Measurements from ENCODE around the gene COMMD1. TPM values are rescaled to one million over a fixed set of nuclear protein-coding genes. Genes with fewer than 3 reads are reported as not detected.

The COMMD1 gene
- total RNA-seq, 5 donors from 2014 or later (not counting 1 experiment from before 2014, with no cell fraction given), result 18.2 to 23.8 (median 19.6) TPM

- Histone ChIP-seq H3K4me1 (ENCODE audit: control insufficient read depth in 1 of 2, extremely low read depth in 1 of 2, insufficient read depth in 2 of 2, low read length in 2 of 2) (no peaks in the 10 kb centered on the region), H3K36me3 (ENCODE audit: control insufficient read depth in 2 of 2, extremely low read depth in 1 of 2, insufficient read depth in 1 of 2, low read length in 1 of 2) (no peaks in the 10 kb centered on the region), H3K9me3 (no peaks in the 10 kb centered on the region), H3K27ac (ENCODE audit: low read length) (no peak overlapping the region), H3K4me3 (ENCODE audit: control insufficient read depth in 1 of 2, extremely low read depth in 1 of 2, low read length in 1 of 2) (no peak overlapping the region), H3K27me3 (replicated peaks in 1 of 2; ENCODE audit: control insufficient read depth in 2 of 2, extremely low read depth in 1 of 2, insufficient read depth in 2 of 2, low read length in 1 of 2) (no peaks in the 10 kb centered on the region)
- CTCF ChIA-PET, result no interaction called here
- peaks cover 15% of the 10 kb centered on the region for H3K36me3 Mint-ChIP-seq
- H3K27ac Mint-ChIP-seq, result no peak overlapping the region
- DNase-seq (no peak), ATAC-seq (replicated peaks in 1 of 4) (no peak)
- WGBS (ENCODE audit: insufficient coverage), result 100% methylated on average over 2 of the region's 6 CpGs
- POLR2A ChIA-PET, result no interaction called here
- no peak overlapping the region for H3K4me3 Mint-ChIP-seq
- no peaks in the 10 kb centered on the region for H3K27me3 Mint-ChIP-seq
- peaks cover 6 to 19% (median 6%) of the 10 kb centered on the region in 3 donors for H3K4me1 Mint-ChIP-seq
- no peaks in the 10 kb centered on the region for H3K9me3 Mint-ChIP-seq
Measured at GRCh38 chr2:61988462-61989366, 83.2 kb downstream of the COMMD1 start.

GRCh38 chr2:61993422-61994024 lies 88.0 kb downstream of the COMMD1 start:
- Histone ChIP-seq H3K4me3 (ENCODE audit: control insufficient read depth in 1 of 2, extremely low read depth in 1 of 2, low read length in 1 of 2) (no peak overlapping the region), H3K36me3 (ENCODE audit: control insufficient read depth in 2 of 2, extremely low read depth in 1 of 2, insufficient read depth in 1 of 2, low read length in 1 of 2) (no peaks in the 10 kb centered on the region), H3K27ac (ENCODE audit: low read length) (no peak overlapping the region), H3K9me3 (no peaks in the 10 kb centered on the region), H3K4me1 (ENCODE audit: control insufficient read depth in 1 of 2, extremely low read depth in 1 of 2, insufficient read depth in 2 of 2, low read length in 2 of 2) (no peaks in the 10 kb centered on the region), H3K27me3 (replicated peaks in 1 of 2; ENCODE audit: control insufficient read depth in 2 of 2, extremely low read depth in 1 of 2, insufficient read depth in 2 of 2, low read length in 1 of 2) (no peaks in the 10 kb centered on the region)
- Mint-ChIP-seq H3K9me3 (no peaks in the 10 kb centered on the region), H3K27ac (no peak overlapping the region), H3K4me3 (no peak overlapping the region), H3K36me3 (peaks cover 6% of the 10 kb centered on the region), H3K27me3 (no peaks in the 10 kb centered on the region), H3K4me1 (peaks cover 2 to 13% (median 4%) of the 10 kb centered on the region in 3 donors)
- ATAC-seq (replicated peaks in 1 of 4) (no peak), DNase-seq (peak in 9 of 35 experiments; percentile 1 to 57 (median 6))
- POLR2A ChIA-PET, result no interaction called here
- CTCF ChIA-PET, result interaction anchor here (0.6 to 1.8 kb wide), 11 partner anchors 8 to 1865 kb away, joined by 3 to 10 read pairs (median 4); no protein-coding TSS in a partner anchor
- 100% methylated on average over 1 of the region's 3 CpGs for WGBS (ENCODE audit: insufficient coverage)

DNA sequence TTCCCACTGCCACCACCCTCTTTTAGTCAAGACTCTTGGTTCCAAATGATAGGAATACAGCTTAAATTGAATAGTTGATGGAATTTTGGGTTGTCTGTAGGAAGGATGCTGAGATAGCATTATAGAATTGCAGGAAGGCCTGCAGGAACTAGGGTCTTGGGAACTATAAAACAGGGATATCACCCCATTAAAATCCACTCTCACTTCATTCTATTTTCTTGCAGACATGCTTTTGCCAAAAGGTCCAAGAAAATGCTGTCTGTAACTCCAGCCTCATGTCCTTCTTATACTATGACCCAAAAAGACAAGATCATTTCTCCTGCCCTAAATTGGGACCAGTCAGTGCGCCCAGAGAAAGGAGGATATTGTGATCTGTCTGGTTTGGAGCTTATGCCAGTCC lies 89.1 kb downstream of the COMMD1 start:
- Histone ChIP-seq H3K27me3 (replicated peaks in 1 of 2; ENCODE audit: control insufficient read depth in 2 of 2, extremely low read depth in 1 of 2, insufficient read depth in 2 of 2, low read length in 1 of 2) (no peaks in the 10 kb centered on the region), H3K4me3 (ENCODE audit: control insufficient read depth in 1 of 2, extremely low read depth in 1 of 2, low read length in 1 of 2) (no peak overlapping the region), H3K9me3 (no peaks in the 10 kb centered on the region), H3K27ac (ENCODE audit: low read length) (no peak overlapping the region), H3K36me3 (ENCODE audit: control insufficient read depth in 2 of 2, extremely low read depth in 1 of 2, insufficient read depth in 1 of 2, low read length in 1 of 2) (no peaks in the 10 kb centered on the region), H3K4me1 (ENCODE audit: control insufficient read depth in 1 of 2, extremely low read depth in 1 of 2, insufficient read depth in 2 of 2, low read length in 2 of 2) (no peaks in the 10 kb centered on the region)
- Mint-ChIP-seq H3K4me1 (peaks cover 2 to 8% (median 4%) of the 10 kb centered on the region in 3 donors), H3K36me3 (no peaks in the 10 kb centered on the region), H3K9me3 (no peaks in the 10 kb centered on the region), H3K27me3 (no peaks in the 10 kb centered on the region), H3K4me3 (no peak overlapping the region), H3K27ac (no peak overlapping the region)
- ATAC-seq (replicated peaks in 1 of 4), result no peak
- no peak for DNase-seq
- WGBS (ENCODE audit: insufficient coverage), result no CpG with 5 or more reads among the region's 1 CpG
- POLR2A ChIA-PET, result no interaction called here
- CTCF ChIA-PET, result interaction anchor here (0.9 to 1.8 kb wide), 5 partner anchors 16 to 781 kb away, joined by 3 to 10 read pairs (median 5); no protein-coding TSS in a partner anchor

DNA sequence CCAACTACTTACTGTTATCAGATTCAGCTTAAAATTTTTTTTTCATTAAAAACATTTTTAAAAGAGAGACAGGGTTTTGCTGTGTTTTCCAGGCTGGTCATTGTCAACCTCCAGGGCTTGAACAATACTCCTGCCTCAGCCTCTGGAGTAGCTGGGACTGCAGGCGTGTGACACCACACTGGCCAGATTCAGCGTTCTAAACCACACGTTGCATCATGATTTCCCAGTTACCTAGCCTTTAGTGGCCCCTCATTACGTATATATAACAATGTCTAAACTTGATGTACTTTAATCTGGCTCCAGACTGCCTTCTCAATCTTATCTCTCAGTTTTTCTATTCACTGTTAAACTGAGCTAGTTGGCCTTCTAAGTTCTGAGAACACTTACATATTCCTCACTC lies 89.6 kb downstream of the COMMD1 start:
- H3K27ac Mint-ChIP-seq, result no peak overlapping the region
- H3K9me3 Mint-ChIP-seq, result no peaks in the 10 kb centered on the region
- POLR2A ChIA-PET, result no interaction called here

GRCh38 chr2:61995515-61995914 lies 90.0 kb downstream of the COMMD1 start:
- ChIA-PET CTCF (interaction anchor here (0.7 to 1.5 kb wide), 4 partner anchors 8 to 415 kb away, joined by 3 to 6 read pairs (median 3); no protein-coding TSS in a partner anchor), POLR2A (no interaction called here)
- Histone ChIP-seq H3K4me3 (ENCODE audit: control insufficient read depth in 1 of 2, extremely low read depth in 1 of 2, low read length in 1 of 2) (no peak overlapping the region), H3K27ac (ENCODE audit: low read length) (no peak overlapping the region), H3K4me1 (ENCODE audit: control insufficient read depth in 1 of 2, extremely low read depth in 1 of 2, insufficient read depth in 2 of 2, low read length in 2 of 2) (no peaks in the 10 kb centered on the region), H3K27me3 (replicated peaks in 1 of 2; ENCODE audit: control insufficient read depth in 2 of 2, extremely low read depth in 1 of 2, insufficient read depth in 2 of 2, low read length in 1 of 2) (no peaks in the 10 kb centered on the region), H3K9me3 (no peaks in the 10 kb centered on the region), H3K36me3 (ENCODE audit: control insufficient read depth in 2 of 2, extremely low read depth in 1 of 2, insufficient read depth in 1 of 2, low read length in 1 of 2) (peaks cover 0 to under 1% of the 10 kb centered on the region in 2 donors)
- Mint-ChIP-seq H3K36me3 (no peaks in the 10 kb centered on the region), H3K27ac (no peak overlapping the region), H3K4me1 (peaks cover 2 to 8% (median 4%) of the 10 kb centered on the region in 3 donors), H3K4me3 (no peak overlapping the region), H3K27me3 (no peaks in the 10 kb centered on the region), H3K9me3 (no peaks in the 10 kb centered on the region)
- WGBS (ENCODE audit: insufficient coverage), result 55% methylated on average over 1 of the region's 2 CpGs
- DNase-seq (no peak), ATAC-seq (replicated peaks in 1 of 4) (no peak)

More for the DNA sequence above, 89.6 kb downstream of the COMMD1 start:
- Mint-ChIP-seq H3K4me1 (peaks cover 2 to 8% (median 4%) of the 10 kb centered on the region in 3 donors), H3K36me3 (no peaks in the 10 kb centered on the region), H3K27me3 (no peaks in the 10 kb centered on the region), H3K4me3 (no peak overlapping the region)
- no peaks in the 10 kb centered on the region for H3K4me1 ChIP-seq (ENCODE audit: control insufficient read depth in 1 of 2, extremely low read depth in 1 of 2, insufficient read depth in 2 of 2, low read length in 2 of 2)
- ATAC-seq (replicated peaks in 1 of 4) (no peak), DNase-seq (no peak)
- H3K27me3 ChIP-seq (replicated peaks in 1 of 2; ENCODE audit: control insufficient read depth in 2 of 2, extremely low read depth in 1 of 2, insufficient read depth in 2 of 2, low read length in 1 of 2), result no peaks in the 10 kb centered on the region
- H3K4me3 ChIP-seq (ENCODE audit: control insufficient read depth in 1 of 2, extremely low read depth in 1 of 2, low read length in 1 of 2), result no peak overlapping the region
- no peaks in the 10 kb centered on the region for H3K9me3 ChIP-seq
- CTCF ChIA-PET, result interaction anchor here in 1 of 2 donors (0.7 to 1.5 kb wide), 4 partner anchors 17 to 423 kb away, joined by 3 to 4 read pairs (median 3); no protein-coding TSS in a partner anchor
- WGBS (ENCODE audit: insufficient coverage), result 86% methylated on average over 4 of the region's 4 CpGs
- no peak overlapping the region for H3K27ac ChIP-seq (ENCODE audit: low read length)
- no peaks in the 10 kb centered on the region for H3K36me3 ChIP-seq (ENCODE audit: control insufficient read depth in 2 of 2, extremely low read depth in 1 of 2, insufficient read depth in 1 of 2, low read length in 1 of 2)

DNA sequence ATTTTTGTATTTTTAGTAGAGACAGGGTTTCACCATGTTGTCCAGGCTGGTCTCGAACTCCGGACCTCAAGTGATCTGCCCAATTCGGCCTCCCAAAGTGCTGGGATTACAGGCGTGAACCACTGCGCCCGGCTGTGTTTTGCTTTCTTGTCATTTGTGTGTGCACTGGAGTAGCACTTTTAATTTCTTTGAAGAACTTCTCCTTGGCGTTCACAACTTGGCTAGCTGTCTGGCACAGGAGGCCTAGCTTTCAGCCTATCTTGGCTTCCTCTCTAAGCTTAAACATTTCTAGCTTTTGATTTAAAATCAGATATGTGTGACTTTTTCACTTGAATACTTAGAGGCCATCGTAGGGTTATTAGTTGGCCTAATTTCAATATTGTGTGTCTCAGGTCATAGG lies 93.0 kb downstream of the COMMD1 start:
- Histone ChIP-seq H3K4me1 (ENCODE audit: control insufficient read depth in 1 of 2, extremely low read depth in 1 of 2, insufficient read depth in 2 of 2, low read length in 2 of 2) (no peaks in the 10 kb centered on the region), H3K27me3 (replicated peaks in 1 of 2; ENCODE audit: control insufficient read depth in 2 of 2, extremely low read depth in 1 of 2, insufficient read depth in 2 of 2, low read length in 1 of 2) (no peaks in the 10 kb centered on the region), H3K9me3 (no peaks in the 10 kb centered on the region), H3K4me3 (ENCODE audit: control insufficient read depth in 1 of 2, extremely low read depth in 1 of 2, low read length in 1 of 2) (no peak overlapping the region), H3K27ac (ENCODE audit: low read length) (no peak overlapping the region), H3K36me3 (ENCODE audit: control insufficient read depth in 2 of 2, extremely low read depth in 1 of 2, insufficient read depth in 1 of 2, low read length in 1 of 2) (peaks cover 0 to 6% of the 10 kb centered on the region in 2 donors)
- Mint-ChIP-seq H3K4me3 (no peak overlapping the region), H3K9me3 (no peaks in the 10 kb centered on the region), H3K4me1 (peaks cover 0 to 8% (median 2%) of the 10 kb centered on the region in 3 donors), H3K36me3 (peaks cover 6% of the 10 kb centered on the region), H3K27me3 (no peaks in the 10 kb centered on the region), H3K27ac (no peak overlapping the region)
- ChIA-PET POLR2A (no interaction called here), CTCF (no interaction called here)
- DNase-seq, result no peak
- no peak for ATAC-seq (replicated peaks in 1 of 4)
- WGBS (ENCODE audit: insufficient coverage), result no CpG with 5 or more reads among the region's 8 CpGs

All from T-cell (primary cell).